Gastrocnemius medialis (tissue), 4 donors: ENCODE results near the gene ITPA. TPM values are rescaled to one million over a fixed set of nuclear protein-coding genes. Genes with fewer than 3 reads are reported as not detected.

Source experiments
- ATAC-seq, 2 donors: fragments of 150-250 bp; one replicate each; pipeline ENCODE4 v1.9.1; 2016
- DNase-seq, 2 donors: peaks; one replicate each; pipeline ENCODE4 v3.0.0-alpha.2; 2019
- H3K27ac ChIP-seq, 4 donors: fragments of 200-600 bp; sonication (generic); 1 replicate in 1 of 4; 2 replicates in 3 of 4; pipeline ENCODE4 v1.5.1; 2016 to 2018; ENCODE audit warnings: mild to moderate bottlenecking in 2 of 4, moderate library complexity in 1 of 4
- H3K27me3 ChIP-seq, 3 donors: fragments of 200-600 bp; sonication (generic) in 2 of 3; 1 replicate in 1 of 3; 2 replicates in 2 of 3; pipeline versions ENCODE4 v1.5.1 to v1.6.0; 2016 to 2019; ENCODE audit warnings: mild to moderate bottlenecking in 1 of 3, moderate library complexity in 1 of 3
- H3K36me3 ChIP-seq, 2 donors: fragments of 200-600 bp; sonication (generic) in 1 of 2; one replicate each; pipeline ENCODE4 v1.5.1; 2017 to 2018
- H3K4me1 ChIP-seq, 2 donors: fragments of 200-600 bp; sonication (generic) in 1 of 2; one replicate each; pipeline ENCODE4 v1.5.1; 2016 to 2017; ENCODE audit warnings: mild to moderate bottlenecking in 2 of 2
- H3K4me3 ChIP-seq, 4 donors: fragments of 200-600 bp; sonication (generic) in 3 of 4; 1 replicate in 1 of 4; 2 replicates in 3 of 4; pipeline ENCODE4 v1.5.1; 2016 to 2019; ENCODE audit warnings: mild to moderate bottlenecking in 2 of 4
- H3K9me3 ChIP-seq, 3 donors: fragments of 200-600 bp; sonication (generic) in 2 of 3; 1 replicate in 1 of 3; 2 replicates in 2 of 3; pipeline ENCODE4 v1.5.1; 2016 to 2019
- POLR2A ChIP-seq, 2 donors: fragments of 450-650 bp; IDR thresholded peaks; one replicate each; pipeline ENCODE4 v1.6.1; 2017; ENCODE audit warnings: antibody characterized with exemption in 2 of 2, mild to moderate bottlenecking in 2 of 2, moderate library complexity in 2 of 2
- in situ Hi-C, 4 donors: fragments of 200-750 bp; cut with MboI; loops; one replicate each; pipeline versions ENCODE4 v1.15.0 to v1.8.0; 2017; ENCODE audit warnings: low sequenced_read_pairs in 4 of 4
- intact Hi-C: fragments of 100-400 bp; cut with DNase I; formaldehyde crosslinking; loops from one replicate; pipeline ENCODE4 v1.15.1; 2023; ENCODE audit warnings: low total_unique reads
- total RNA-seq, 4 donors: library from RNA; depleted of rRNA; stranded (reverse); fragments of >200 nt; gene quantifications; one replicate each; pipeline versions ENCODE4 v1.1.0 to v1.2.3, GENCODE V29; 2016
- TF ChIP-seq, protein P1 (sequence below), 5 experiments: fragments of 450-650 bp in 3 of 5; fragments of 200-600 bp in 2 of 5; sonication (generic) in 2 of 5; IDR thresholded peaks in 4 of 5; conservative IDR thresholded peaks in 1 of 5; 1 replicate in 4 of 5; 2 replicates in 1 of 5; pipeline ENCODE4 v1.5.1; 2016 to 2019; ENCODE audit warnings: antibody characterized with exemption in 5 of 5, mild to moderate bottlenecking in 3 of 5, moderate library complexity in 3 of 5

Gene ITPA
- total RNA-seq, 4 donors from 2014 or later, result 27.2 to 59.5 (median 34.0) TPM

DNA sequence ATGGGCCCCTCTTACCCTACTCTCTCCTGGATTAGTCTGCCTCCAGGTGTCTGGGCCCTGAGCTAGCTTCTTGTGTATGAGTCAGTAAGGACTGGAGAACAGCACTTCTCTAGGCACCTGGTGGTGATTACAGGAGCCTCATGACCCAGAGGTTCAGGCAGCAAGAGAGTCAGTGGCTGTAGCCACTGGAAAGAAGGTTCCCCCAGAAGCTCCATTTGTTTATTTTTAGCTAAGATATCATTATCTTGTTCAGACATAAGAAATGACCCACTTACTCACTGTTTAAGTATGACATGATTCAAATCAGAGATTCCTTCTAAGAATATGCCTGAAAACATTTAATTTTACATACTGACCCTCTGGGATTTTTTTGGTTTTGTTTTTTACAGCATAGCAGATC lies 53.3 kb downstream of the ITPA start:
- no peaks in the 10 kb centered on the region for H3K9me3 ChIP-seq
- H3K36me3 ChIP-seq, result peaks cover 0 to 87% of the 10 kb centered on the region in 2 donors
- H3K27me3 ChIP-seq, result no peaks in the 10 kb centered on the region
- ATAC-seq (no peak), DNase-seq (no peak)
- H3K4me3 ChIP-seq, result no peak overlapping the region
- no peaks in the 10 kb centered on the region for H3K4me1 ChIP-seq
- no peak for TF ChIP-seq POLR2A (IDR thresholded peaks at IDR 0.05)
- TF ChIP-seq, protein P1, sequence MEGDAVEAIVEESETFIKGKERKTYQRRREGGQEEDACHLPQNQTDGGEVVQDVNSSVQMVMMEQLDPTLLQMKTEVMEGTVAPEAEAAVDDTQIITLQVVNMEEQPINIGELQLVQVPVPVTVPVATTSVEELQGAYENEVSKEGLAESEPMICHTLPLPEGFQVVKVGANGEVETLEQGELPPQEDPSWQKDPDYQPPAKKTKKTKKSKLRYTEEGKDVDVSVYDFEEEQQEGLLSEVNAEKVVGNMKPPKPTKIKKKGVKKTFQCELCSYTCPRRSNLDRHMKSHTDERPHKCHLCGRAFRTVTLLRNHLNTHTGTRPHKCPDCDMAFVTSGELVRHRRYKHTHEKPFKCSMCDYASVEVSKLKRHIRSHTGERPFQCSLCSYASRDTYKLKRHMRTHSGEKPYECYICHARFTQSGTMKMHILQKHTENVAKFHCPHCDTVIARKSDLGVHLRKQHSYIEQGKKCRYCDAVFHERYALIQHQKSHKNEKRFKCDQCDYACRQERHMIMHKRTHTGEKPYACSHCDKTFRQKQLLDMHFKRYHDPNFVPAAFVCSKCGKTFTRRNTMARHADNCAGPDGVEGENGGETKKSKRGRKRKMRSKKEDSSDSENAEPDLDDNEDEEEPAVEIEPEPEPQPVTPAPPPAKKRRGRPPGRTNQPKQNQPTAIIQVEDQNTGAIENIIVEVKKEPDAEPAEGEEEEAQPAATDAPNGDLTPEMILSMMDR (IDR thresholded peaks at IDR 0.05 in 4 of 5, conservative IDR thresholded peaks at IDR 0.05 in 1 of 5), result no peak
- H3K27ac ChIP-seq, result no peak overlapping the region
- intact Hi-C loops, result no loop called here
- in situ Hi-C loops, result no loop called here

DNA sequence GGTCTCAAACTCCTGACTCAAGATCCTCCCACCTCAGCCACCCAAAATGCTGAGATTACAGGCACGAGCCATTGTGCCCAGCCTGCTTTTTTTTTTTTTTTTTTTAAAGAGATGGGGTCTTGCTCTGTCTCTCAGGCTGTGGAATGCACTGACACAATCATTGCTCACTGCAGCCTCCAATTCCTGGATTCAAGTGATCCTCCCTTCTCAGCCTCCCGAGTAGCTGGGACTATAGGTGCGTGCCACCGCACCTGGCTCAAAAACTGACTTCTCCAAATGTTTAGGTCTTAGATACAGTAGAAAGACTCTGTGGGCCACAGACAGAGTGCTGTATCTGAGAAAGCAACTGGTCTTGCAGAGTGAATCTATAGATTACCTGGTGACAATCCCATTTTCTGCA lies 60.8 kb downstream of the ITPA start:
- ATAC-seq (no peak), DNase-seq (no peak)
- in situ Hi-C loops (no loop called here), intact Hi-C loops (no loop called here)
- TF ChIP-seq, protein P1 (IDR thresholded peaks at IDR 0.05 in 4 of 5, conservative IDR thresholded peaks at IDR 0.05 in 1 of 5), result no peak
- no peak for TF ChIP-seq POLR2A (IDR thresholded peaks at IDR 0.05)
- H3K27me3 ChIP-seq, result no peaks in the 10 kb centered on the region
- H3K27ac ChIP-seq, result no peak overlapping the region
- H3K36me3 ChIP-seq, result peaks cover 0 to 81% of the 10 kb centered on the region in 2 donors
- peaks cover 0 to 2% of the 10 kb centered on the region in 2 donors for H3K4me1 ChIP-seq
- H3K9me3 ChIP-seq, result no peaks in the 10 kb centered on the region
- no peak overlapping the region for H3K4me3 ChIP-seq

DNA sequence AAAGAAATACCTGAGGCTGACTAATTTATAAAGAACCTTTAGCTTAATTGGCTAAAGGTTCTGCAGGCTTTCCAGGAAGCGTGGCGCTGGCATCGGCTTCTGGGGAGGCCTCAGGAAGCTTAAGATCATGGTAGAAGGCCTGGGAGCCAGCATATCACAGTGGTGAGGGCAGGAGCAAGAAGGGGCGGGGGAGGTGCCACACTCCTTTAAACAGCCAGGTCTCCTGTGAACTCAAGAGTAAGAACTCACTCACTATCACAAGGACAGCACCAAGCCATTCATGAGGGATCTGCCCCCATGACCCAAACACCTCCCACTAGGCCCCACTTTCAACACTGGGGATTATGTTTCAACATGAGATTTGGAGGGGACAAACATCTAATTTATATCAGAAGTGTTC lies 64.1 kb downstream of the ITPA start:
- H3K27ac ChIP-seq, result no peak overlapping the region
- TF ChIP-seq POLR2A (IDR thresholded peaks at IDR 0.05), result no peak
- TF ChIP-seq, protein P1 (IDR thresholded peaks at IDR 0.05 in 4 of 5, conservative IDR thresholded peaks at IDR 0.05 in 1 of 5), result no peak
- intact Hi-C loops, result no loop called here
- H3K36me3 ChIP-seq, result peaks cover 0 to 81% of the 10 kb centered on the region in 2 donors
- H3K9me3 ChIP-seq, result no peaks in the 10 kb centered on the region
- in situ Hi-C loops, result no loop called here
- DNase-seq (no peak), ATAC-seq (no peak)
- H3K4me1 ChIP-seq, result peaks cover 23 to 28% of the 10 kb centered on the region in 2 donors
- no peaks in the 10 kb centered on the region for H3K27me3 ChIP-seq
- no peak overlapping the region for H3K4me3 ChIP-seq

Other genes starting within 250 kb of the ITPA start
- not detected for gene GNRH2, start 165.9 kb upstream of the ITPA start, total RNA-seq
- 10 to 100 TPM; 58.7 to 69.8 (median 62.8) TPM for gene MRPS26, start 163.4 kb upstream of the ITPA start, total RNA-seq
- gene OXT, start 137.9 kb upstream of the ITPA start, total RNA-seq, result 1 to 10 TPM in 1 of 4 donors, not detected in 3; 2.2 TPM
- gene AVP, start 124.8 kb upstream of the ITPA start, total RNA-seq, result not detected
- gene FASTKD5, start 49.6 kb upstream of the ITPA start, total RNA-seq, result 10 to 100 TPM; 38.8 to 58.7 (median 49.3) TPM
- 10 to 100 TPM; 14.6 to 17.1 (median 15.5) TPM for gene UBOX5, start 49.6 kb upstream of the ITPA start, total RNA-seq
- 10 to 100 TPM; 15.3 to 33.4 (median 18.9) TPM for gene LZTS3, start 35.9 kb upstream of the ITPA start, total RNA-seq
- gene DDRGK1, start 4.8 kb upstream of the ITPA start, total RNA-seq, result 10 to 100 TPM; 55.2 to 75.7 (median 64.7) TPM
- 1 to 10 TPM; 2.0 to 3.3 (median 2.3) TPM for gene SLC4A11, start 29.7 kb downstream of the ITPA start, total RNA-seq
- gene DNAAF9, start 198.2 kb downstream of the ITPA start, total RNA-seq, result 10 to 100 TPM; 42.3 to 56.6 (median 46.3) TPM